GM19035 (cell line): Measurements from ENCODE around the gene TMEM38B.
A peak's percentile ranks its signal among the peaks of the same experiment; 100 is the strongest.
"Not testable (repeated sequence)": the region's sequence is repeated elsewhere in the genome, so short reads cannot be mapped to it uniquely, and the experiment has no call there.

Experiments used
- ATAC-seq: cut with Tn5 transposase; IDR thresholded peaks from one replicate; pipeline ENCODE4 v1.9.1; 2021; ENCODE audit not compliant: unreplicated experiment

TMEM38B gene

DNA sequence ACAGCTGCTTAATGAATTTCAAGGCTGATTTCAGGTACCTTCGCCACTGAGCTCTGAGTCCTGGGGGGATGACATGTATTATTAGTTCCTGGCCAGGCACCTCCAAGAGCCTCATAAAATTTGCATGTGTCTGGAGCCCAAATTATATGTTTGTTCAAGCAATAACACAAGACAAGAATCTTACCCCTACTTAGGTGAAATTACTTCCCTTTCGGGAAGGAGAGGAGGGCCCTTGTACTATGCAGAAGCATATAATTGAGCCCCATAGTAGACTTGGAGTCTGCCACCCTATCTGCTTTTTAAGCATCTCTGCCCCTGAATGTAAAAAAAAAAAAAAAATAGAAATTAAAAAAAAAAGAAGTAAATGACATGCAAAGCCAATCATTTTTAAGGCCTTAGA, 13.0 kb upstream of the TMEM38B start:
- ATAC-seq = no peak

DNA sequence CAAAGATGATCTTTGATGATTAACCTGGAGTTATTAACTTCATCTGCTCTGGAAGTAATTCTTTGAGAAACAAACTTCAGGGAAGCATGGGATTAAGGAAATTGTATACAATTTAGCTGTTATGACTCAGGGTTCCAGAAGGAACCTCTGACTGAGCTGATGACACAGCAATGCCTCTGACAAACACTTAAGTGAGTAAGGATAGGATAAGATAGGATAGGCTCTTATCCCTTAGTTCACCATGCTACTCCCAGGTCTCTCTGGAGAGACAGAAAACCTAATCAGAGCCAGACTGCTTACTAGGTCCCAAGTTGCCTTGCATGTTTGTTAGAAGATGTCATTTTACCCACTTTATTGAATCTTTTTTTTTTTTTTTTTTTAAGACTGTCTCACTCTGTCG, 12.6 kb upstream of the TMEM38B start:
- no peak for ATAC-seq

DNA sequence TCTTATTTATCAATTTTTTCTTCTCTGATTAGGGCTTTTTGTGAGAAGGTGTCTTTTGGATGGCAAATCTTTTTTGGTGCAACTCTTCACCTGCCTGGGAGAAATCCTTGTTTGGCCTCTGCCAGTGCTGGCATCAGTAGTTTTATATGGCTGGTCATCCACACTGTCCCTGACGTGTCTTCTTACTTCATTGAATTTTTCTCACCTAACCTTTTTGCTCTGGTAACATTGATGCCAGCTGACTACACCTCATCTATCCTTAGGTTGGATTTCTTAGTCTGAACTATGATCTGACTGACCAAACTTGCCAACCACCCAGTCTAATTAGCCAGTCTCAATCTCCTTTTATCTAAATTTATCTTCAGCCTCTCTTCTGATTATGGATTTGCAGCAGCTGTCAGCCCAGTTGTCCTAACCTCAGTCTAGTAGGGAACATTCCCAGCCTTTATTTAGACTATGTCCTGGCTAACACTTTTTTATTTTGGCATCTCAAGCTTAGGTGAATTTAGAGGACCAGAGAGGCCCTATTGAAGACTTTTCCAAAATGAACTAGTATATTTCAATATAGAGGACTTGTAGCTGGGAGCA, 10.6 kb upstream of the TMEM38B start:
- no peak for ATAC-seq

DNA sequence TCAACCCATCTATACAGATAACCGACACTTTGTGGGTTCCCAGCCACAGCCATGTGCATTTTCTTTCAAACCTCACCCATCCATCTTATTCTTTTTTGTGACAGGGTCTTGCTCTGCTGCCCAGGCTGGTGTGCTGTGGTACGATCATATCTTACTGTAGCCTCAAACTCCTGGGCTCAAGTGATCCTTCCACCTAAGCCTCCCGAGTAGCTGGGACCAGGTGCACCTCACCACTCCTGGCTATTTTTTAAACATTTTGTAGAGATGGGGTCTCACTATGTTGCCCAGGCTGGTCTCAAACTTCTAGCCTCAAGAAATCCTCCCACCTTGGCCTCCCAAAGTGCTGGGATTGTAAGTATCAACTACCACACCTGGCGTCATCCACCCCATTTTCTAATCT, 7.4 kb upstream of the TMEM38B start:
- ATAC-seq = no peak

DNA sequence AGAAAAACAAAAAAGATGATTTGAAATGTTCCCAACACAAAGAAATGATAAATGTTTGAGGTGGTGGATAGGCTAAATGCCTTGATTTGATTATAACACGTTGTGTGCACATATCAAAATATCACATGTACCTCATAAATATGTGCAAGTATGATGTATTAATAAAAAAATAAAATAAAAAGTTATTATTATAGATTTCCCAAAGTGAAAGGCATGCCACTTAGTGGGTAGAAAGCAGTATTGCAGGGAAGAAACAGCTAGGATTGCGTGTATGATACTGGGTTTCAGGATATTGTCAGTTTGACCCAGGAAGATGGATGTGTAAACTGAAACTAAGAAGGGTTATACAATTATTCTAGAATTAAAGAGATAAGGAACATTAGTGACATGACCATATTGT, 3.6 kb upstream of the TMEM38B start:
- ATAC-seq = no peak

DNA sequence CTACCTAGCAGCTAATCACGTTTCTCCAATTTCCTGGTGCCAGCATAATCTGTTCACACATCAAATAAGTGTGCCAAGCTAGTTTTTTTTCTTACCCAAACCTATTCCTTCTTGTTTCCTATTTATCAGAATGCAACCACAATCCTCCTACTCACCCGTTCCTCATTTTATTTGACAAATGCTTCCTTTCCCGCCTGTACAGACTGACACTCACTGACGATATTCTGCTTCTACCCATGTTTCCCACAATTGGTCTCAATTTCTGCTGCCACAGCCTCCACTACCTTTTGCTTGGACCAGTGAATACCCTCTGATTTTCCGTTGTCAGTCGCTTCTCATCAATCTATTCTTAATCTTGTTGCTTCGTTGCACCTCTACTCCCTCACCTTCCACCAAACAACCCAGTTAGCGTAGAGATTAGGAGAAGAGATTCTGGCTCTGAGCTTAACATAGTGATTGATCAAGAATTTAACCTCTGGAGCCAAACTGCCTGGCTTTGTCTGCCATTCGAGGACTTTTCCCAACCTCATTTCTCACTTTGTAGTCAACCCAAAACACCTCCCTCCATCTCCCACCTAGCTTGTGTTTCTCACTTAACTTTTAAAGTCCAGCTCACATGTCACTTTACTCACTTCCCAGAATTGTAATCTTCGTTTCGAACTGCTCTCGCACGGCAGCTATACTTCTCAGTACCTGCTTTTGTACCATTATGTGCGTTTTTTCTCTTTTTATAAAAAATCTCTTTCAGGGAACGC, 729 bp upstream of the TMEM38B start:
- peak; percentile 29 for ATAC-seq

DNA sequence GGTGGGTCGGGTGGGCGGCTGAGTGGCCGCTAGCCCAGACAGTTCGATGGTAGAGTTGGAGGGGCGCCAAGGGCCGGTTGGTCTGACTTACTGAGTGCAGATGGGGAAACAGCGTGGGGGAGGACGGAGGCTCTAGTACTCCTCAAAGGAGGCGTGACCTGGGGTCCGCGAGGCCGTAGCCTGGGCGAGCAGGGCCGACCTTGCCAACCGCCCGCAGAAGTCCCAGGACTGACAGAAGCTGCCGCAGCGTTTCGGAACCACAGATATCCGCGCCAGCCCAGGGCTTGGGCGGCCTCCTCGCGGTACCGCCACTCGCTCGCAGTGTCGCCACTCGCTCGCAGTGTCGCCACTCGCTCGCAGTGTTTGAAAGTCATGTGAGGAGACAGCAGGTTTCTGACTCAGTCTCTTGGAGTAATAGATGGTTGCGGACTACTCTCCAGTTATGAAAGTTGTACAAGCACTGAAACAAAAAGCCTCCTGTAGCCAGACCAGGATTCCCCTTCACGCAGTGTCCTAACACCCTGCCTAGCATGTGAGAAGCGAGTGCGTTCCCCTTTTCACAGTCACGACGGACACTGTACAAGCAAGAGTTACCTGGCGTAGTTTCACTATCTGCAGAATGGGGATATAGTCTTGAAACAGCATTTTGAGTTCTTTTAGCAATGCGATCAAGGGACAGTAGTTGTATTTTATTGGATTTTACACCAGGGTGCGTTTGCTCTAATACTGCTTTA, 674 bp downstream of the TMEM38B start:
- peak; percentile 66 for ATAC-seq

DNA sequence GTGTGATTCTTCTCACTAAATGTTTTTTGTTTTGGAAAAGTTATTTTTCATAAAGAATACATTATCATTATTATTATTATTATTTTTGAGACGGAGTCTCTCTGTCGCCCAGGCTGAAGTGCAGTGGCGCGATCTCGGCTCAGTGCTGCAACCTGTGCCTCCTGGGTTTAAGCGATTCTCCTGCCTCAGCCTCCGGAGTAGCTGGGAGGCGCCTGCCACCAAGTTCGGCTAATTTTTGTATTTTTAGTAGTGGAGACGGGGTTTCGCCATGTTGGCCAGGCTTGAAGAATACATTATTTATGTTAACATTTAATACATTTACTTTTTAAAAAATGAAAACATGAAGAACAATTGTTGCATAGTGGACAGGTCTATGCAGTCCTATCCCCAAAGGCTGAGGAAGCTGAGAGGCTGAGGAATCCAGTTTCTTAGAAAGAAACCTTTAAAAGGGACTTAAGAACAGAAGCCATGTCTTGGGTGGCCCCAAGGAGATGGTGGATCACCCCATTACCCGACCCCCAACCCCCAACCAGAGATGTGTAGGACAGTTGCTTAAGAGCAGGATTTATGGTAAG, 2.0 kb downstream of the TMEM38B start:
- ATAC-seq = no peak

DNA sequence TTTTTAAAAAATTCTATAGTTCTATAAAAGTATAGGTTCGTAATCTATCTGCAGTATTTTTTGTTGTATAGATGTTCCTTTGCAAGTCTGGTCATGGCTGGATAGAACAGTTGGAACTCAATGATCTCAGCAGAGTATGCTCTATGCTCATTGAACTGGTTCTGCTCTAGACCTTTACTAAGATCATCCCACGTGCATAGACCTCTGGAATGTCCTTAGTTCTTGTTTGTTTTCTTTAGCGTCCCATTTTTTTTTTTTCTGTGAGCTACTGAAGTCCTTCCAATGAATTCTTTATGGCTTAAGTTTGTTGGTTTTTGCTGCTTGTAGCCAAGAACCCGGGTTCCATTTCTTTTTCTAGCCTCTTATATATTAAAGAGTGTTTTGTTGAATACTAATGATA, 3.5 kb downstream of the TMEM38B start:
- no peak for ATAC-seq

DNA sequence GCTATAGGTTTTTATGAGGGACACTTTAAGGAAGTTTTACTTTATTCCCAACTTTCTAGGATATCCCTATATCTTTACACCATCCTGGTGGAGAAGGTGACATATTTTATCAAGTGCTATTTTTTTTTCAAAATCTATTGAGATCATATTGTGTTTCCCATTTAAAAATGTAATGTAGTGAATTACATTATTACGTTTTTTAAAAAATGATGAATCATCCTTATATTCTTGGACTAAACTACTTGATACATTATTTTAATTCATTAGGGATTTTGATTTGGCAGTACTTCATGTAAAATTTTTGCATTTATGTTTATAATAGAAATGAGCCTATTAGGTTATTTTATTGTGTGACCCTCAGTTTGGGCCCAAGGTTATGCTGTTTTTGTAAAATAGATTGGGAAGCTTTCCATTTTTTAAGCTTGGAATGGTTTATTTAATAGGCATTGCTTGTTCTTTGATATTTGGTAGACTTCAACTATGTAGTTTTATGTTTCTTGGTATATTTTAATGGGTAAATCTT, 4.1 kb downstream of the TMEM38B start:
- ATAC-seq = no peak

DNA sequence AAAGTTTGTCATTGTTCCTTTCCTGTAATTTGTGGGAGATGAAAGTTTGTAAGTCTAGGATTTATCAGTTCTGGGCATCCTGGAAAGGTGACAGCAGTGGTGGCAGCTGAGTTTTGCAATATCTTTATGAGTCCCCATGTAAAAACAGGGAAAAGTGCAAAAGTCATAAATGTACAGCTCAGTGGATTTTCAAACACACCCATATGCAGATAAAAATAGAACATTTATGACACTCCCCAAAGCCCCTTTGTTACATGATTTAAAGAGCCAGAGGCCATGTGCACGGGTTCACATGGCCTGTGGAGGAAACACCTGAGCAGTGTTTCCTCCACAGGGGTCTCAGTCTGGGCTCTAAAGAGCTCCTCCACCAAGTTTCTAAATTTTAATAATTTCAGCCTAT, 6.3 kb downstream of the TMEM38B start:
- no peak for ATAC-seq

DNA sequence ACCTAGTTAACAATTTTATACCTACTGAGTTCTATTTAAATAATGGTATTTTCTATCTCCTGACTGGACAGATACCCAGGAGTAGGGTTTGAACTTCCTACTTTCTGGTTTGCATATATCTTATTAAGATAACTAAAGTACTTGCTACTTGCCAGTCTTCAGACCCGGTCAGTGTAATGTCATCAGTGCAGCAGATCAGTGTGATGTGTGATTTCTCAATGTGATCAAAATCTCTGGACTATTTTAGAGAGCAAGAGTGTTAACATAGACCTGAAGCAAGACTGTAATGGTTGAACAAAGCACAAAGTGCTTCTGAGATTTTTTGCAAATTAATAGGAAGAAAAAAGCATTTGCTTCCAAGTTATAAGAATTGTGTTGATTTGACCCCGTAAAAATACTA, 6.8 kb downstream of the TMEM38B start:
- no peak for ATAC-seq

DNA sequence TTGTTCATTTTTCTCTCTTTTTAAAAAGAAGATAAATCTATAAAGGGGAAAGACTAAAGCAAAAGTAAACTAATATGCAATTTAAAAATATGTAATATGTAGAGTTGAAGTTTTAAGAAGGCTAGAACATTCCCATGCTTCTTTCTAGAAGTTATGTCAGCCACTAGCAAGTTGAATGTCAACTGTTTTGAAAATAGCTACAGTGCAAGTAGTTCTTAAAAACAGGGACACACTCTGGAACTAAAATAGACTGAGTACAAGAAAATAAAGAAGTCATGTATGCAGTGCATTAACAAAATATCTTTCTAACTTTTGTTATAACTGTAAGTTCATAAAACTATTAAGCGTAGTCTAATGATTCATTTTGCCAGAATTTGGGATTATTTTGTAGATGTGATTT, 7.9 kb downstream of the TMEM38B start:
- no peak for ATAC-seq

DNA sequence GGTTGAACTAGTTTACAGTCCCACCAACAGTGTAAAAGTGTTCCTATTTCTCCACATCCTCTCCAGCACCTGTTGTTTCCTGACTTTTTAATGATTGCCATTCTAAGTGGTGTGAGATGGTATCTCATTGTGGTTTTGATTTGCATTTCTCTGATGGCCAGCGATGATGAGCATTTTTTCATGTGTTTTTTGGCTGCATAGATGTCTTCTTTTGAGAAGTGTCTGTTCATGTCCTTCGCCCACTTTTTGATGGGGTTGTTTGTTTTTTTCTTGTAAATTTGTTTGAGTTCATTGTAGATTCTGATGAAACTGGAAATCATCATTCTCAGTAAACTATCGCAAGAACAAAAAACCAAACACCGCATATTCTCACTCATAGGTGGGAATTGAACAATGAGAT, 9.3 kb downstream of the TMEM38B start:
- not testable (repeated sequence) for ATAC-seq

DNA sequence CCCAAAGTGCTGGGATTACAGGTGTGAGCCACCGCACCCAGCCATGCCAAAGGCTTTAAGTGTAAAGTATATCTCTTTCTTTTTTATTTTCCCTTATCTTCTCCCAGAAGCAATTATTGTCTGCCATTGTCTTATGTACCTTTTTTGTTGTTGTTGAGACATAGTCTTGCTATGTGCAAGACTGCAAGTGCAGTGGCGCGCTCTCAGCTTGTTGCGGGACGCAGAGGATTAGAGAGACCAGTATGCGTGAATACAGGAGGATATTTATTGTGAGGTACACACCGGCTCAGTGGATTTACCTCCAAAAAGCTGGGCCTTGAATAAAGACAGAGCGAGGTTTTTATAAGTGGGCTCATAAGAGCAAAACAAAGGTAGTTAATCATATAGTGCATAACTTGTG, 11.8 kb downstream of the TMEM38B start:
- no peak for ATAC-seq

DNA sequence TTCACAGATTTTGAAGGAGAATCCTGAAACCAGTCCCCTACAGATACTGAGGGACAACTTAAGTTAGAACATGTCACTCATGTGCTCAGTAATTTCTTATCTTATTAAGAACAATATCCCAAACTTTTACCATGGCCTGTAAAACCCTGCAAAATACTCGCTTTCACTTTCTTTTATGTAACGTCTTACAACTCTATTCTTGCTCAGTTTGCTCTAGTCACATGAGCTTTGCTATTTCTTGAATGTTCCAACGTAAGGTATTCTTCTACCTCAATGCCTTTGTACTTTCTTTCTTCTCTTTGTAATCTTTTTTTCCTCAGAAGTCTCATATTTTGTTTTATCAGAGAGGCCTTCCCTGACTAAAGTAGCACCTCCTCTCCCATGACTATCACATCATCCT, 14.1 kb downstream of the TMEM38B start:
- ATAC-seq = peak; percentile 71

DNA sequence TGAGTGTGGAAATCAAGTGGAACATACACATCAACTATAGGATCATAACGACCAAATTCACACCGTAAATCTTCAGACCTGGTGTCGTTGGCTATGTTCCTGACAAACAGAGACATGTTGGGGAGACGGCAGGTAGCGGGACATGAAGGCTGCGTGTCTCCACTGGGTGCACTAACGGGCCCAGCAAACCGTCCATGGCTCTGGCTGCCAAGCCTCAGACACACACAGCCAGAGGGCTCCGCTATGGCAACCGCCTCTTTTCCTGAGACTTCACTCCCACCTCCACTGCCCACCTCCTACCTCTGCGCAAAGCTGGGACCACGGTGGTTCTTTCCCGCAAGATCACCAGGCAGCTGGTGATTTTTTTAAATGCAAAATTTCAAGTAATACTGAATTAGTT, 16.3 kb downstream of the TMEM38B start:
- no peak for ATAC-seq

DNA sequence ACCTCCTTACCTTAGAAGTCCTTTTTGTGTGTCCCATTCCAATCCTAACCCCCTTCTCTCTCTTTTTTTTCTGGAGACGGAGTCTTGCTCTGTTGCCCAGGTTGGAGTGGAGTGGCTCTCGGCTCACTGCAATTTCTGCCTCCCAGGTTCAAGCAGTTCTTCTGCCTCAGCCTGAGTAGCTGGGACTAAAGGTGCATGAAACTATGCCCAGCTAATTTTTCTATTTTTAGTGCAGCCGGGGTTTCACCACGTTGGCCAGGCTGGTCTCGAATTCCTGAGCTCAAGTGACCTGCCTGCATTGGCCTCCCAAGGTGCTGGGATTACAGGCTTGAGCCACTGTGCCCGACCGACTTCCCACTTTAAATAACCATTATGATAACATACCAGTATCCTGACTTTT, 17.5 kb downstream of the TMEM38B start:
- no peak for ATAC-seq

DNA sequence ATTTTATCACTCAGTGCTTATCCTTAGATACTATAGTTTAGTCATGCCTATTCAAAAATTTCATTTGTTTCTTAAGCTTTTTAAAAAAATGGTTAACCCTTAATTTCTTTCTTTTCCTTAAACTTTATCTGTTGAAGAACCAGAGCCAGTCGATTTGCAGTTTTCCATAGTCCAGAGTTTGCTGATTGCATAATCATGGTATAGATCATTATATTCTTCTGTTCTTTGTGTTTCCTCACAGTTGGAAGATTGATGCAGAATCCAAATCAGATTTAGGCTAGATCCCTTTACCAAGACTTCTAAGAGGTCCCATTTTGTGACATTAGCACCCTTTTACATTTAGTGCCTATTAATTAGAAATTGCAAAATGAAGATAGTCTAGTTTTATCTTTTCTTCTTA, 18.0 kb downstream of the TMEM38B start:
- no peak for ATAC-seq

DNA sequence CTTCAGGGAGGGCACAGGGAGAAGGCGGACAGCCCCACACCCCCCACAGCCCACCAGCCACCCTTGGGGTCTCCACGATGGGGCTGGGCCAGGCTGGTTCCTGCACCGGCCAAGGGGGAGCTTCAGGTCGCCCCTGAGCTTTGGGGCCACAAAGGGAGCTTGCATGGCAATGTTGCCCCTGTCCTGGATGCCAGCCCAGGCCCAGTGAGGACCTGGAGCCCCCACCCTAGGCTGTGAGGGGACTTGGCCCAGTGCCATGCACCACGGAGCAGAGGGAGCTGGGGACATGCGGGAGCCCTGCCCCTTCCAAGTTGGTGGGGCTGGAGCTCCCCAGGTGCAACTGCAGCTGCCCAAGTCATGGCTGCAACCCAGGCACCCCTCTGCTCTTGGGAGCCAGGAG, 18.4 kb downstream of the TMEM38B start:
- ATAC-seq = no peak

DNA sequence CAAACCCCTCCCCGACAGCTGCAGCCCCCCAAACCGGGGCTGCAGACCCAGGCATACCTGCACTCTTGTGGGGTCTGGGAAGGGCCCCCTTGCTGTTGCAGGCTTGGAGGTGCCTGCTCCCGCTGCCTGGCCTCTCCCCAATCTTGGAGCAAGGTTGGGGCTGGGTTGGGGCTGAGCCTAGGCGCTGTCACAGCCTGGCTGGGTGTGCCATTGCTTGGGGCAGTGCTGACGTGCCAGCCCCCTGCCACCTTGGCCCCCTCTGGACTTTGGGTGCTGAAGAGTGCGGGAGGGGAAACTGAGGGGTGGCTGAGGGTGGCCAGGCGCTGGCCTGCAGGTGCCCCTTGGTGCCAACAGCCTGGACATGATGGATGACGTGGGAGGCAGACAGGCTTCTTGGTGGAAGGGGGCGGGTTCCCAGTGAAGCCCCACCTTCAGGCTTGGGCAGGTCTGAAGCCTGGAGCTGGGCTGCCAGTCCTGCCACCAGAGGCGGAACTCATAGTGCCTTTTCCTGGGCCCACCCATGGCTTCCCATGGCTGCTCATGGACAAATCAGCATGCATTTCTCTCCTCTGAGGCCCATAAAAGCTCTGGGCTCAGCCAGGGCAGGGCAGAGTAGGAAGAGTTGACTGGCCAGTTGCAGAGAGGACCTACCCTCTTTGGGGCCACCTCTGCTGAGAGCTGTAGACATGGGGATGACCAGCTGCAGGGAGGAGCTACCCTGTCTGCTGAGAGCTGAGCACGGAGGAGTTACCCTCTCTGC, 19.1 kb downstream of the TMEM38B start:
- no peak for ATAC-seq
